Measurements from ENCODE around the gene STRN3. TPM values are rescaled to one million over a fixed set of nuclear protein-coding genes. Genes with fewer than 3 reads are reported as not detected.

Gene STRN3
- total RNA-seq, 1 experiment from 2014 or later, result 44.2 TPM

- no peak for DNase-seq (ENCODE audit: low spot score)
- no peaks in the 10 kb centered on the region for H3K27me3 ChIP-seq (replicated peaks; ENCODE audit: insufficient read depth, low read depth, low read length, poor library complexity)
- CTCF ChIA-PET, result no interaction called here
- POLR2A ChIA-PET (ENCODE audit: low non-redundant PET), result no interaction called here
- intact Hi-C loops (cut with micrococcal nuclease; ENCODE audit: unreplicated experiment), result no loop called here
- H3K9me3 ChIP-seq (ENCODE audit: low read depth, low read length, poor library complexity, severe bottlenecking), result no peaks in the 10 kb centered on the region
- no peak overlapping the region for H3K27ac ChIP-seq (ENCODE audit: low read depth, low read length, poor library complexity, severe bottlenecking)
- no TSS peak for BruUV-seq (replicated peaks)
- no peak for TF ChIP-seq EZH2 (IDR thresholded peaks at IDR 0.05; ENCODE audit: borderline replicate concordance, low read depth, low read length, poor library complexity, severe bottlenecking)
- TF ChIP-seq, protein P1, sequence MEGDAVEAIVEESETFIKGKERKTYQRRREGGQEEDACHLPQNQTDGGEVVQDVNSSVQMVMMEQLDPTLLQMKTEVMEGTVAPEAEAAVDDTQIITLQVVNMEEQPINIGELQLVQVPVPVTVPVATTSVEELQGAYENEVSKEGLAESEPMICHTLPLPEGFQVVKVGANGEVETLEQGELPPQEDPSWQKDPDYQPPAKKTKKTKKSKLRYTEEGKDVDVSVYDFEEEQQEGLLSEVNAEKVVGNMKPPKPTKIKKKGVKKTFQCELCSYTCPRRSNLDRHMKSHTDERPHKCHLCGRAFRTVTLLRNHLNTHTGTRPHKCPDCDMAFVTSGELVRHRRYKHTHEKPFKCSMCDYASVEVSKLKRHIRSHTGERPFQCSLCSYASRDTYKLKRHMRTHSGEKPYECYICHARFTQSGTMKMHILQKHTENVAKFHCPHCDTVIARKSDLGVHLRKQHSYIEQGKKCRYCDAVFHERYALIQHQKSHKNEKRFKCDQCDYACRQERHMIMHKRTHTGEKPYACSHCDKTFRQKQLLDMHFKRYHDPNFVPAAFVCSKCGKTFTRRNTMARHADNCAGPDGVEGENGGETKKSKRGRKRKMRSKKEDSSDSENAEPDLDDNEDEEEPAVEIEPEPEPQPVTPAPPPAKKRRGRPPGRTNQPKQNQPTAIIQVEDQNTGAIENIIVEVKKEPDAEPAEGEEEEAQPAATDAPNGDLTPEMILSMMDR (conservative IDR thresholded peaks at IDR 0.05; ENCODE audit: low read depth, low read length), result no peak
- no peak overlapping the region for H3K4me3 ChIP-seq (ENCODE audit: low read depth, low read length, poor library complexity, severe bottlenecking)
- peaks cover 9% of the 10 kb centered on the region for H3K4me1 ChIP-seq (ENCODE audit: insufficient read depth, low read length, poor library complexity, severe bottlenecking)
- H3K36me3 ChIP-seq (ENCODE audit: insufficient read depth, low read length, poor library complexity, severe bottlenecking), result peaks cover 14% of the 10 kb centered on the region
These were observed 4.6 kb downstream of the STRN3 start for GRCh38 chr14:31021576-31021949.

GRCh38 chr14:31020834-31021575 lies 5.2 kb downstream of the STRN3 start:
- Histone ChIP-seq H3K4me3 (ENCODE audit: low read depth, low read length, poor library complexity, severe bottlenecking) (no peak overlapping the region), H3K27me3 (replicated peaks; ENCODE audit: insufficient read depth, low read depth, low read length, poor library complexity) (no peaks in the 10 kb centered on the region), H3K9me3 (ENCODE audit: low read depth, low read length, poor library complexity, severe bottlenecking) (no peaks in the 10 kb centered on the region), H3K36me3 (ENCODE audit: insufficient read depth, low read length, poor library complexity, severe bottlenecking) (peaks cover 14% of the 10 kb centered on the region), H3K4me1 (ENCODE audit: insufficient read depth, low read length, poor library complexity, severe bottlenecking) (peaks cover 9% of the 10 kb centered on the region), H3K27ac (ENCODE audit: low read depth, low read length, poor library complexity, severe bottlenecking) (no peak overlapping the region)
- TF ChIP-seq, protein P1 (conservative IDR thresholded peaks at IDR 0.05; ENCODE audit: low read depth, low read length), result no peak
- TF ChIP-seq EZH2 (IDR thresholded peaks at IDR 0.05; ENCODE audit: borderline replicate concordance, low read depth, low read length, poor library complexity, severe bottlenecking), result no peak
- POLR2A ChIA-PET (ENCODE audit: low non-redundant PET), result no interaction called here
- intact Hi-C loops (cut with micrococcal nuclease; ENCODE audit: unreplicated experiment), result no loop called here
- no peak for DNase-seq (ENCODE audit: low spot score)
- no TSS peak for BruUV-seq (replicated peaks)
- CTCF ChIA-PET, result no interaction called here

DNA sequence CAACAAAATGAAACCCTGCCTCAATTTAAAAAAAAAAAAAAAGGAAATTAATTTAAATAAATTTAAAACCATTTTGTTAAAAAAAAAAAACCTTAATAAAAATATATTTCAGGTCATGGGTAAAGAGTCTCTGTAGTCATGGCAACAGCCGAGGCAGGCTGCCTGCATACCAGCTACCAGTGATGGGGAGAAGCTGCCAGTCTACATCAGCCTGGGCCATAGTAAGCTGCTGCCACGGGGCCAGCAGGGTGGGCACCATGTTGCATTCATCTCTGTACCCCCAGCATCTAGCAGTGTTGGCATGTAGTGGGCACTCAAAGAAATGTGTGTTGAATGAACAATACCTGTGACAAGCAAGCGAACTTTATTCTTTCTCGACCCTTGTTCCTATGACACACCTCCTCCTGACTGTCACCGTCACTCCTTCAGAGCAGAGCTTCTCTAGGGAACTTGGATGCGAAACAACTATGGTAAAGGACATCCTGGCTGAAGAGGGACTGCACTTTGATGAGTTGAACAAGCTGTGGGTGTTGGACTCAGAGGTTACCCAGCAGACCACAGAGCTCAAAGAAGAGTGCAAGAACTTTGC lies 8.0 kb downstream of the STRN3 start:
- BruUV-seq (replicated peaks), result no TSS peak
- ChIA-PET CTCF (no interaction called here), POLR2A (ENCODE audit: low non-redundant PET) (interaction anchor here (0.6 kb wide), 1 partner anchor 84 kb away, joined by 4 read pairs; no protein-coding TSS in a partner anchor)
- Histone ChIP-seq H3K4me3 (ENCODE audit: low read depth, low read length, poor library complexity, severe bottlenecking) (no peak overlapping the region), H3K27ac (ENCODE audit: low read depth, low read length, poor library complexity, severe bottlenecking) (no peak overlapping the region), H3K9me3 (ENCODE audit: low read depth, low read length, poor library complexity, severe bottlenecking) (no peaks in the 10 kb centered on the region), H3K27me3 (replicated peaks; ENCODE audit: insufficient read depth, low read depth, low read length, poor library complexity) (no peaks in the 10 kb centered on the region), H3K4me1 (ENCODE audit: insufficient read depth, low read length, poor library complexity, severe bottlenecking) (no peaks in the 10 kb centered on the region), H3K36me3 (ENCODE audit: insufficient read depth, low read length, poor library complexity, severe bottlenecking) (peaks cover 14% of the 10 kb centered on the region)
- DNase-seq (ENCODE audit: low spot score), result no peak
- intact Hi-C loops (cut with micrococcal nuclease; ENCODE audit: unreplicated experiment), result no loop called here
- TF ChIP-seq, protein P1 (conservative IDR thresholded peaks at IDR 0.05; ENCODE audit: low read depth, low read length), result no peak
- no peak for TF ChIP-seq EZH2 (IDR thresholded peaks at IDR 0.05; ENCODE audit: borderline replicate concordance, low read depth, low read length, poor library complexity, severe bottlenecking)
